Measurements from ENCODE around the gene HTR3D. TPM values are rescaled to one million over a fixed set of nuclear protein-coding genes. Genes with fewer than 3 reads are reported as not detected.
"Not testable (repeated sequence)": the region's sequence is repeated elsewhere in the genome, so short reads cannot be mapped to it uniquely, and the experiment has no call there.

HTR3D gene, protein sequence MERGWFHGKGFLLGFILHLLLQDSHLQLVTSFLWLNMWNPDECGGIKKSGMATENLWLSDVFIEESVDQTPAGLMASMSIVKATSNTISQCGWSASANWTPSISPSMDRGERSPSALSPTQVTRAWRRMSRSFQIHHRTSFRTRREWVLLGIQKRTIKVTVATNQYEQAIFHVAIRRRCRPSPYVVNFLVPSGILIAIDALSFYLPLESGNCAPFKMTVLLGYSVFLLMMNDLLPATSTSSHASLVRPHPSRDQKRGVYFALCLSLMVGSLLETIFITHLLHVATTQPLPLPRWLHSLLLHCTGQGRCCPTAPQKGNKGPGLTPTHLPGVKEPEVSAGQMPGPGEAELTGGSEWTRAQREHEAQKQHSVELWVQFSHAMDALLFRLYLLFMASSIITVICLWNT
- not detected for polyA plus RNA-seq (ENCODE audit: insufficient read length in 3 of 3)
- long read RNA-seq, donor 1, result 0 reads
- long read RNA-seq, donor 2, result 0 reads
- long read RNA-seq, donor 3, result 0 reads
- long read RNA-seq, donor 4, result 0 reads
- long read RNA-seq, donor 5, result 0 reads
- long read RNA-seq, donor 6, result 0 reads
- long read RNA-seq, donor 7, result 0 reads
- long read RNA-seq, donor 8, result 0 reads
- long read RNA-seq, donor 9, result 0 reads
- long read RNA-seq, donor 10, result 0 reads
- long read RNA-seq, donor 11, result 0 reads
- long read RNA-seq, donor 12, result 0 reads
- long read RNA-seq, donor 13, result 0 reads
- long read RNA-seq, donor 14, result 0 reads
- long read RNA-seq, donor 15, result 0 reads
- long read RNA-seq, donor 16, result 0 reads

- peak in 3 of 11 donors; percentile 23 to 58 (median 51) for DNase-seq (ENCODE audit: extremely low read depth in 1 of 11, low read depth in 9 of 11, low spot score in 4 of 11)
Measured at GRCh38 chr3:184031187-184031792, at the start of gene HTR3D. Gene HTR3D, plus strand, starts transcription at chr3:184031742. Its CDS starts 0 bp downstream, at chr3:184031742.

DNA sequence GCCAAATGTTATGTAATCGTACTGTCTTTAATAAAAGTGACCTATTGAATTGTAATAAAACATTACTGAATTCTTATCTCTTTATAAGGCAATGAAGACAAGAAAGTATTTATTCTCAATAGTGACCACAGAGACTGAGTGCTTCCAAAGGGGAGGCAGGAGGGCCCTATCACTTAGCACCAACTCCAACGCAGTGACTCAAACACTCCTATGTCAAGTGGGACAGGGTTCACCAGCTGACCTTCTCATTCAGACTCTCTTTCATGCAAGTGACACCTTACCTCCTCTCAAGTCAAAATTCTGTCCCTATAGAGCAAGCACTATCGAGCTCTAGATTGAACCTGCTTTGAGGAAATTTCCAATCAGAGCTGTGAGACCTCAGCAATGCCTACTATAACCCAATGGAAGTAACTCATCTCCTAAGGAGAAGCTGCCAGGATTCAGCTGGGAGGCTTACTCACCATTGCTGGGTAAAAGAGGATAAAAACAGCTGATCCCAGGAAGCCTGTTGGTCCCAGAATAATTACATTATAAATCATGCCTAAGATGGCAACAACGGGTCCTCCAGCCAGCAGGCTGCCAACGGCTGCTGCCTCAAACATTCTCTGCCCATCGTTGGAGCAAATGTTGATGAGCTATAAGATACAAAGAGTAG, 49.4 kb upstream of the HTR3D start:
- no peak for DNase-seq (ENCODE audit: extremely low read depth in 1 of 11, low read depth in 9 of 11, low spot score in 4 of 11)

GRCh38 chr3:183984127-183984740, 47.3 kb upstream of the HTR3D start:
- DNase-seq (ENCODE audit: extremely low read depth in 1 of 11, low read depth in 9 of 11, low spot score in 4 of 11), result no peak

GRCh38 chr3:183984749-183985729, 46.5 kb upstream of the HTR3D start:
- no peak for DNase-seq (ENCODE audit: extremely low read depth in 1 of 11, low read depth in 9 of 11, low spot score in 4 of 11)

GRCh38 chr3:183987000-183987600, 44.4 kb upstream of the HTR3D start:
- DNase-seq (ENCODE audit: extremely low read depth in 1 of 11, low read depth in 9 of 11, low spot score in 4 of 11), result no peak

DNA sequence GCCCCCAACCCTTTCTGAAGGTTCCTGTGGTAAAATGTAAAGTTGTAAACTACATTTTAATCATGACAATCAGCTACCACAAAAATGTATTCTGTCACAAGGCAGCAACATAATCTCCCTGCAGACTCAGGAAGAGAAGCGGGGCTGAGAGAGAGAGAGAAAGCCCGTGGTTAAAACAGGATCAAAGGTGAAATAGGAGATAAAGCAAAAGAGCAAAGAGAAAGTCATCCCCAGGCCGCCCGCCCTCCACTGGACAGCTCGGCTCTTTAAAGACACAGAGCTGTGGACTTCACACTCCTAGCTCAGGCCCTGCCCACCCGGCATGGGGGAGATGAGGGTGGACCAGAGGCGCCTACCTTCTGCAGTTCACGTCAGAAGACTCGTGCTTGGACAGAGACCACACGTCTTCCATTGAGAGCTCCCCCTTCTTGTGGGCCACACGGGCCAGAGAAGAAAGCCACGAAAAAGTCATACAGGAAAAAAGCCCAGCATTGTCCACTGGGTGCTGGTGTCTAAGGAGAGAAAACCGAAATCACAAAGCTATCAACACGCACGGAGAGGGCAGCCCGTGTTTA, 43.2 kb upstream of the HTR3D start:
- no peak for DNase-seq (ENCODE audit: extremely low read depth in 1 of 11, low read depth in 9 of 11, low spot score in 4 of 11)

DNA sequence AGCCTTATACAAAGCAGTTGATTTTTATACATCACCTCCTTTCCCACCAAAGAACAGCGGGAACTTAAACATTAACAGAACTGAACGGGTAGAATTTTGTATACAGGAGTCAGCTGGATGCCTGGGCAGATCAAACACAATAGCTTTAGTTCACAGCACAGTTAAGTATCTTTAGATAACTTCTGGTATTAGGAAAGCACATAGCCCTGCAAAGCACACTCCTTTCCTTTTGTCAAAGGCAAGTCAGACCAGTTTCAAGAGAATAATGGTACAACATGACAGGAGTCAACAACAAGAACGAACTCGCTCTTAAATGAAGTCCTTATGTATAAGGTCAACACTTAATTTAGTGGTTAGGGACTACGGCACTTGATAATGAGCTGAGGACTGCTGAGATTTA, 40.1 kb upstream of the HTR3D start:
- no peak for DNase-seq (ENCODE audit: extremely low read depth in 1 of 11, low read depth in 9 of 11, low spot score in 4 of 11)

DNA sequence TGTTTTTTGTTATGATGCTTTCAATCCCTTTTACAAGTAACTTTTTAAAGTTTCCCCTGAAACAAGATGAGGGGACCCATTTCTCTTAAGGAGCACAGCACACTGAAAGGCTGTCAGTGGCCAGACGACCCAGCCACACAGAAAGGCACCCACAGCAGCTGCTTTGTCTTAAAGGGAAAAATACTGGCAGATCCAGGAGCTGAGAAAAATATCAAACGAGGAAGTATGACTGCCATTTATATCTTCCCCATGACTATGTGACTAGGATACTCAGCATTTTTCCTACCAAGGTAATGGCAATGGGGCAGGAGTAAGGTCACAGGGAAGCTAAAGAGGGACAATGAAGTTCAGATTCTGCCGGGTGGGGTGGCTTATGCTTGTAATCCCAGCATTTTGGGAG, 29.8 kb upstream of the HTR3D start:
- no peak for DNase-seq (ENCODE audit: extremely low read depth in 1 of 11, low read depth in 9 of 11, low spot score in 4 of 11)

- no peak for DNase-seq (ENCODE audit: extremely low read depth in 1 of 11, low read depth in 9 of 11, low spot score in 4 of 11)
Measured at GRCh38 chr3:184002469-184002868, 29.1 kb upstream of the HTR3D start.

- no peak for DNase-seq (ENCODE audit: extremely low read depth in 1 of 11, low read depth in 9 of 11, low spot score in 4 of 11)
Measured at GRCh38 chr3:184003187-184003967, 28.2 kb upstream of the HTR3D start.

DNA sequence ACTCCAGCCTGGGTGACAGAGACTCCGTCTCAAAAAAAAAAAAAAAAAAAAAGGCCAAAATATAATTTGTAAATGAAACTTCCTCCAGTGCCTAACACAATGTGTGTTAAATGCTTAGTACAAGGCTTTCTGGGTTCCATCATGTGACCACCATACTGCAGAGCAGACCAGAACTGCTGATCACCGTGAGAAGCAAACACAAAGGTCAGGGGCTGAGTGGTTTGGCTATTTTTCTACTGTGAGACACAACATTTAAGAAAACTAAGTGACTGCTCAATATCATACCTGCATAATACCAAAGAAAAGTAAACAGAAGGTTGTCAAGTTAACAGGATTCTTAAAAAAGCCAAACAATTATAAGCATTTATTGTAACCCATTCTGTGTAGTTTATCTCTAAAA, 27.1 kb upstream of the HTR3D start:
- no peak for DNase-seq (ENCODE audit: extremely low read depth in 1 of 11, low read depth in 9 of 11, low spot score in 4 of 11)

DNA sequence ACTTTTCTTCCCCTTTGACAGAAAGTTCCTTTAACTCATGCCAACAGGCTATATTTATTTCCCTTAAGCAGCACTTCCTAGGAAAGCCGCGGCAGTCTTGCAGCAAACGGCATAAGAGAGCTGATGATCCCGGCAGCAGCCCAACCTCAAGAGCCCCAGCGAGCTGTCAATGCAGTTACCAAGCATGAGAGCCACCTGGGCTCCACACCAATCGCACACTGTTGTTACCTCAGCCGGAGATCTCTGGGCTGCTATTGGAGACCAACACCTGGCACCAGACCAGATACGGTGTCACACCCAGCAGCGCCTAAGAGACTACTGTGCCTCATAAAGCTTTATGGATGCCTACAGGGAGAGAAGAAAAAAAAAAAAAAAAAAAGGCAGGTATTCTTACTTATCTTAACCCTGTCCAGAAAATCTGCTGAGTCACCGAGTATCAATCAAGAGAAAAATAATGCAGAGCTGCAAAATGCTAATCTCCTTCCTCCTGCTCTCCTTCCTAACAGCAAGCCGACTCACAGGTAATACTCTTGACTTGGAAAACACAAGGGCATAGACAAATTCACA, 25.5 kb upstream of the HTR3D start:
- DNase-seq (ENCODE audit: extremely low read depth in 1 of 11, low read depth in 9 of 11, low spot score in 4 of 11), result peak in 9 of 11 donors; percentile 44 to 77 (median 66)

GRCh38 chr3:184007143-184007813, 24.3 kb upstream of the HTR3D start:
- not testable (repeated sequence) for DNase-seq (ENCODE audit: extremely low read depth in 1 of 11, low read depth in 9 of 11, low spot score in 4 of 11)

DNA sequence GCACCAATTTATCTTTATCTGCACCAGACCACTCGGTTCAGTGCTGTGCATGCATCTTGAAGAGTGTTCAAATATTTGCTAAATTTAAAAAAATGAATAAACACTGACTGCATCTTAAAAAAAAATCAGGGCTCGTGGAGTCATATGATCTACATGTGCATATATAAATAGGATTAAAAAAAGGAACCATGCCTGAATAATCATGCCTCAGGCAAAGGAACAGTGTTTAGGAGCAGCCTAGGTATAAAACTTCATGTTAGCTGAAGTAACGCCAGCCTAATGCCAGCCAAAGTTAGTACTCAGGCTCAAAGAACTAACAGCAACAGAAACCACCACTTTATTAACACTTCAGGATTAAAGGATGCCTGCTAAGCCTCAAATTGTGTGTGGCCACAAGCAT, 23.4 kb upstream of the HTR3D start:
- DNase-seq (ENCODE audit: extremely low read depth in 1 of 11, low read depth in 9 of 11, low spot score in 4 of 11), result no peak

DNA sequence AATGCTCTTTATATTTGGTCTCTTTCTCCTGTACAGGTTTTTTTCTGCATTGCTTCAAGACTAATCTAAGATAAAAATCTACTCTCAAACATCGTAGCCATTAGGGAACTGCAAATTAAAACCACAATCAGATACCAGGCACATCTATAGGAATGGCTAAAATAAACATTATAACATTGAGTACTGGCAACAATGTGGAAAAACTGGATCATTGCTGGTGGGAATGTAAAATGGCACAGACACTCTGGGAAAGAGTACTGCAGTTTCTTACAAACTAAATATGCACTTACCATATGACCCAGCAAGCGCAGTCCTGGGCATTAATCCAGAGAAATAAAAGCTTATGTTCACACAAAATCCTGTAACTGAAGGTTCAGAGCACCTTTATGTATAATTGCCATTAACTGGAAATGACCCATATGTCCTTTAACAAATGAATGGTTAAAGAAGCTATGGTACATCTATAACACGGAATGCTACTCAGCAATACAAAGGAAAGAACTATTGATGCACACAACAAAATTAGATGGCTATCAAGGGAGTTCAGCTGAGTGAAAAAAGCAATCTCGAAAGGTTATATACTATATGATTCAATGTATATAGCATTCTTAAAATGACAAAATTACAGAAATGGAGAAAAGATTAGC, 20.2 kb upstream of the HTR3D start:
- DNase-seq (ENCODE audit: extremely low read depth in 1 of 11, low read depth in 9 of 11, low spot score in 4 of 11), result no peak
